Fibroblast of lung (primary cell): Measurements from ENCODE around the gene PHC2. TPM values are rescaled to one million over a fixed set of nuclear protein-coding genes. Genes with fewer than 3 reads are reported as not detected.

Experiments
- DNase-seq, 2 donors: peaks; one replicate each; pipeline versions ENCODE4 v3.0.0 to v3.0.0-alpha.2; 2010; ENCODE audit warnings: low read depth in 2 of 2
- H2AFZ ChIP-seq: 2 replicates; pipeline ENCODE4 v1.5.1; 2012; ENCODE audit warnings: low read length, control low read depth, inconsistent platforms
- H3K27ac ChIP-seq: 2 replicates; pipeline ENCODE4 v1.5.1; 2011; ENCODE audit warnings: low read length, control low read depth; ENCODE audit not compliant: insufficient read depth
- H3K27me3 ChIP-seq: 2 replicates; pipeline ENCODE4 v1.5.1; 2011; ENCODE audit warnings: mild to moderate bottlenecking, low read length; ENCODE audit not compliant: control insufficient read depth, insufficient read depth
- H3K36me3 ChIP-seq: 2 replicates; pipeline ENCODE4 v1.5.1; 2011; ENCODE audit warnings: low read length; ENCODE audit not compliant: control insufficient read depth, insufficient read depth
- H3K4me1 ChIP-seq: 2 replicates; pipeline ENCODE4 v1.5.1; 2011; ENCODE audit warnings: low read length; ENCODE audit not compliant: control insufficient read depth, insufficient read depth; ENCODE audit errors: extremely low read depth
- H3K4me2 ChIP-seq: 2 replicates; pipeline ENCODE4 v1.5.1; 2011; ENCODE audit warnings: low read length, control low read depth; ENCODE audit not compliant: insufficient read depth; ENCODE audit errors: extremely low read depth
- H3K4me3 ChIP-seq, 4 experiments: fragments of 200-600 bp in 1 of 4; sonication (generic) in 1 of 4; replicated peaks in 1 of 4; 2 replicates each; pipeline ENCODE4 v1.5.1; 2011 to 2016; ENCODE audit warnings: low read length in 4 of 4, low read depth in 3 of 4, mild to moderate bottlenecking in 3 of 4, control low read depth in 2 of 4, inconsistent platforms in 1 of 4, mixed read lengths in 1 of 4; ENCODE audit not compliant: insufficient read depth in 1 of 4; ENCODE audit errors: control extremely low read depth in 1 of 4
- H3K79me2 ChIP-seq: 2 replicates; pipeline ENCODE4 v1.5.1; 2012; ENCODE audit warnings: mild to moderate bottlenecking, low read length, inconsistent platforms; ENCODE audit not compliant: control insufficient read depth, insufficient read depth
- H3K9ac ChIP-seq: 2 replicates; pipeline ENCODE4 v1.5.1; 2011; ENCODE audit warnings: mild to moderate bottlenecking, low read length, control low read depth; ENCODE audit not compliant: insufficient read depth
- H3K9me3 ChIP-seq: 2 replicates; pipeline ENCODE4 v1.5.1; 2012; ENCODE audit warnings: low read depth, low read length; ENCODE audit not compliant: control insufficient read depth, insufficient read depth
- H4K20me1 ChIP-seq: 2 replicates; pipeline ENCODE4 v1.5.1; 2011; ENCODE audit warnings: low read length; ENCODE audit not compliant: control insufficient read depth, insufficient read depth; ENCODE audit errors: extremely low read depth
- EZH2 ChIP-seq: IDR thresholded peaks from 2 replicates; pipeline ENCODE4 v1.5.1; 2012; ENCODE audit warnings: low read length, control low read depth, mild to moderate bottlenecking; ENCODE audit errors: missing control alignments
- polyA plus RNA-seq, 2 donors: library from polyadenylated mRNA; depleted of rRNA in 1 of 2; stranded (reverse) in 1 of 2; unstranded in 1 of 2; fragments of >200 nt; gene quantifications; 2 replicates each; pipeline ENCODE4 v1.2.1, GENCODE V29; 2011 to 2012; ENCODE audit warnings: missing spikeins in 1 of 2
- total RNA-seq: library from RNA; depleted of rRNA; stranded (reverse); fragments of >200 nt; gene quantifications from 2 replicates; pipeline ENCODE4 v1.2.1, GENCODE V29; 2014
- TF ChIP-seq, protein P1 (sequence below), 2 donors: IDR thresholded peaks in 1 of 2; conservative IDR thresholded peaks in 1 of 2; 1 replicate in 1 of 2; 2 replicates in 1 of 2; pipeline ENCODE4 v1.5.1; 2011 to 2012; ENCODE audit warnings: low read length in 2 of 2, control low read depth in 1 of 2, inconsistent platforms in 1 of 2, low read depth in 1 of 2, mild to moderate bottlenecking in 1 of 2

PHC2 gene
- total and polyA plus RNA-seq, 2 donors (not counting 1 experiment from before 2014, with no cell fraction given): 62.6 to 75.8 TPM

DNA sequence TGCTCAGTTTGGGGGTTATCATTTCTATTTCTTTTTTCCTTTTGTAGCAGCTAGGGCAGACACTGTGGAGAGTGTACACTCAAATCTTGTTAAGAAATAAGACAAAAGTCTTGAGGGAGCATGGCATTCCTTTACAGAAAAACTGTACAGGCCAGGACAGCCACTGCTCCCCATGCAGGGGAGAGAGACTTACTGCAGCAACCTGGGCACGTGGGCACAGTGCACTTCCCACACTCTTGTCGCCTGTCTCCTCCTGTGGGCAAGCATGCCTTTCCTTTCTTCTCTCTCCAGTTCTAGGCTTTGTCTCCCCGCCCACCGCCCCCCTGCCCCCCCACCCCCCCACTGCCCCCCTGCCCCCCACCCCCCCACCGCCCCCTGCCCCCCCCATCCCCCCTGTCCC, 51.9 kb downstream of the PHC2 start:
- Histone ChIP-seq H3K9me3 (no peaks in the 10 kb centered on the region), H3K27me3 (no peaks in the 10 kb centered on the region), H3K4me3 (no peak overlapping the region), H2AFZ (no peak overlapping the region), H4K20me1 (no peaks in the 10 kb centered on the region), H3K79me2 (no peaks in the 10 kb centered on the region), H3K4me1 (peaks cover 17% of the 10 kb centered on the region), H3K36me3 (no peaks in the 10 kb centered on the region), H3K9ac (no peak overlapping the region), H3K27ac (no peak overlapping the region), H3K4me2 (no peak overlapping the region)
- DNase-seq: no peak
- TF ChIP-seq, protein P1, sequence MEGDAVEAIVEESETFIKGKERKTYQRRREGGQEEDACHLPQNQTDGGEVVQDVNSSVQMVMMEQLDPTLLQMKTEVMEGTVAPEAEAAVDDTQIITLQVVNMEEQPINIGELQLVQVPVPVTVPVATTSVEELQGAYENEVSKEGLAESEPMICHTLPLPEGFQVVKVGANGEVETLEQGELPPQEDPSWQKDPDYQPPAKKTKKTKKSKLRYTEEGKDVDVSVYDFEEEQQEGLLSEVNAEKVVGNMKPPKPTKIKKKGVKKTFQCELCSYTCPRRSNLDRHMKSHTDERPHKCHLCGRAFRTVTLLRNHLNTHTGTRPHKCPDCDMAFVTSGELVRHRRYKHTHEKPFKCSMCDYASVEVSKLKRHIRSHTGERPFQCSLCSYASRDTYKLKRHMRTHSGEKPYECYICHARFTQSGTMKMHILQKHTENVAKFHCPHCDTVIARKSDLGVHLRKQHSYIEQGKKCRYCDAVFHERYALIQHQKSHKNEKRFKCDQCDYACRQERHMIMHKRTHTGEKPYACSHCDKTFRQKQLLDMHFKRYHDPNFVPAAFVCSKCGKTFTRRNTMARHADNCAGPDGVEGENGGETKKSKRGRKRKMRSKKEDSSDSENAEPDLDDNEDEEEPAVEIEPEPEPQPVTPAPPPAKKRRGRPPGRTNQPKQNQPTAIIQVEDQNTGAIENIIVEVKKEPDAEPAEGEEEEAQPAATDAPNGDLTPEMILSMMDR (conservative IDR thresholded peaks at IDR 0.05 in 1 of 2, IDR thresholded peaks at IDR 0.05 in 1 of 2; ENCODE audit: low read depth in 1 of 2, low read length in 2 of 2): peak in 1 of 2 donors; percentile 7
- no peak for TF ChIP-seq EZH2

DNA sequence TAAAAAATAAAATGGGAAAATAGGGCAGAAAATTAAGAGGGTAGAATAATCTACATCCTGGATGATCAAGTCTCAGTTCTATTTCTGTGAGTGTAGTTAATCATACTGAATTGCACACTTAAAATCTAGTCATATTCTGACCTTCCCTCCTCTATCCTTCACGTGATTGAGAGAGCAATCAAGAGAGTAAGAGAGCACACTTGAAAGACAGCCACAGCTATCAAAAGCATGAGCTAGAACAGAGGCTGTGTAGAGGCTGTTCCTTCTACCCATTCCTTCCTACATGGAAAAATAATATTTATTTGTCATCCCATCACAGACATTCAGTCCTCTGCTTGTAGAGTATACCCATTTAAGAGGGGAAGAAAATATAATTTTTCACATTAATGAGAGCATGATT, 52.4 kb downstream of the PHC2 start:
- TF ChIP-seq EZH2: no peak
- TF ChIP-seq, protein P1 (conservative IDR thresholded peaks at IDR 0.05 in 1 of 2, IDR thresholded peaks at IDR 0.05 in 1 of 2; ENCODE audit: low read depth in 1 of 2, low read length in 2 of 2): no peak
- no peak for DNase-seq
- H4K20me1 ChIP-seq: no peaks in the 10 kb centered on the region
- H2AFZ ChIP-seq: no peak overlapping the region
- peaks cover 13% of the 10 kb centered on the region for H3K4me1 ChIP-seq
- H3K36me3 ChIP-seq: no peaks in the 10 kb centered on the region
- no peaks in the 10 kb centered on the region for H3K79me2 ChIP-seq
- no peak overlapping the region for H3K4me3 ChIP-seq
- no peaks in the 10 kb centered on the region for H3K27me3 ChIP-seq
- H3K9ac ChIP-seq: no peak overlapping the region
- no peaks in the 10 kb centered on the region for H3K9me3 ChIP-seq
- H3K27ac ChIP-seq: no peak overlapping the region
- H3K4me2 ChIP-seq: no peak overlapping the region

DNA sequence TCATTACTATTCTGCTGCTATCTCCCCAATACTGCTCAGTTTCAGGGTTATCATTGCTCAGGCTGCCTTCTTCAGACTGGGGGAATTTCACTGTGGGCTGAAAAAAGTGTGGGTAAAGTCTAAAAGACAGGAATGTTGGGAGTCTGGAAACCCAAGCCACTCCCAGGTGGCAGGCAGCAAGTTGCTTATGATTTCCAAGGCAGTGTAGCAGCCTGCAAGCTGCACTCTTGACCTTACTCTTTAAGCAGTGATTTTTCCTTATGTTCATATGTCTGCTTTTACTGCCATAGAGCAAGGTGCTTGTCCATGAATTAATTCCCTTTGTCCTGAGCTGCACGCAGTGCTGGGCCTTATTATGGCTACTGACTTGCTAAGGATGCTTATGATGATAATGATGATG, 53.1 kb downstream of the PHC2 start:
- Histone ChIP-seq H3K36me3 (no peaks in the 10 kb centered on the region), H3K4me1 (peaks cover 13% of the 10 kb centered on the region), H3K4me3 (no peak overlapping the region), H4K20me1 (no peaks in the 10 kb centered on the region), H3K9me3 (no peaks in the 10 kb centered on the region), H3K4me2 (no peak overlapping the region), H3K79me2 (no peaks in the 10 kb centered on the region), H3K9ac (no peak overlapping the region), H3K27me3 (no peaks in the 10 kb centered on the region), H2AFZ (no peak overlapping the region), H3K27ac (no peak overlapping the region)
- no peak for TF ChIP-seq EZH2
- peak; percentile 41 to 47 for DNase-seq
